ENCODE measurements around the gene TBCK. TPM values are rescaled to one million over a fixed set of nuclear protein-coding genes. Genes with fewer than 3 reads are reported as not detected.

Gene TBCK
- polyA plus RNA-seq, 1 experiment, result 48.4 TPM

DNA sequence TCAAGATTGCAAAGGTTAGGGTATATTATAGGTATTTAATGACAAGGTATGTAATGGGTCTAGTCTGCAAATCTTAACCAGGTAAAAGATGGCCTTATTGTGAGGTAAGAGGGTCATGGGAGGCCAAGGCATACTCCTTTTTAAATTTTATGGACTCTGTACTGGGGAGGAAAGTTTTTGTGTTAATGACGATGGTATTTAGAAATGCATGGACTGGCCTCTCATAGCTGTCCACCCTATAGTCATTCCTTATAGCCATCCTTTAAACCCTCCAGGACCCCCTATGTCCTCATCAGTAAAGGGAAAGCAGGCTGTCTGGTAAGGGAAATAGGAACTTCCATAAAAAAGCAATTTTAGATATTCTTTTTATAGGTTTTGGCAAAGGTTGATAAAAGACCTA is 1.8 kb upstream of the TBCK start:
- DNase-seq (ENCODE audit: low read depth, low spot score), result no peak
- TF ChIP-seq, protein P1, sequence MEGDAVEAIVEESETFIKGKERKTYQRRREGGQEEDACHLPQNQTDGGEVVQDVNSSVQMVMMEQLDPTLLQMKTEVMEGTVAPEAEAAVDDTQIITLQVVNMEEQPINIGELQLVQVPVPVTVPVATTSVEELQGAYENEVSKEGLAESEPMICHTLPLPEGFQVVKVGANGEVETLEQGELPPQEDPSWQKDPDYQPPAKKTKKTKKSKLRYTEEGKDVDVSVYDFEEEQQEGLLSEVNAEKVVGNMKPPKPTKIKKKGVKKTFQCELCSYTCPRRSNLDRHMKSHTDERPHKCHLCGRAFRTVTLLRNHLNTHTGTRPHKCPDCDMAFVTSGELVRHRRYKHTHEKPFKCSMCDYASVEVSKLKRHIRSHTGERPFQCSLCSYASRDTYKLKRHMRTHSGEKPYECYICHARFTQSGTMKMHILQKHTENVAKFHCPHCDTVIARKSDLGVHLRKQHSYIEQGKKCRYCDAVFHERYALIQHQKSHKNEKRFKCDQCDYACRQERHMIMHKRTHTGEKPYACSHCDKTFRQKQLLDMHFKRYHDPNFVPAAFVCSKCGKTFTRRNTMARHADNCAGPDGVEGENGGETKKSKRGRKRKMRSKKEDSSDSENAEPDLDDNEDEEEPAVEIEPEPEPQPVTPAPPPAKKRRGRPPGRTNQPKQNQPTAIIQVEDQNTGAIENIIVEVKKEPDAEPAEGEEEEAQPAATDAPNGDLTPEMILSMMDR (IDR thresholded peaks at IDR 0.05; ENCODE audit: low read depth, low read length), result no peak
- Histone ChIP-seq H3K9me3 (ENCODE audit: control insufficient read depth, insufficient read depth, low read length) (no peaks in the 10 kb centered on the region; the same call in 1 of the 2 replicates), H3K27ac (ENCODE audit: low read depth, low read length) (no peak overlapping the region), H3K4me3 (ENCODE audit: low read depth, low read length) (peak overlapping the region; percentile 93), H3K27me3 (ENCODE audit: control insufficient read depth, insufficient read depth, low read length) (no peaks in the 10 kb centered on the region)
- ChIA-PET CTCF (interaction anchor here (2.4 kb wide), 1 partner anchor 10 kb away, joined by 12 read pairs; no protein-coding TSS in a partner anchor), POLR2A (no interaction called here)

DNA sequence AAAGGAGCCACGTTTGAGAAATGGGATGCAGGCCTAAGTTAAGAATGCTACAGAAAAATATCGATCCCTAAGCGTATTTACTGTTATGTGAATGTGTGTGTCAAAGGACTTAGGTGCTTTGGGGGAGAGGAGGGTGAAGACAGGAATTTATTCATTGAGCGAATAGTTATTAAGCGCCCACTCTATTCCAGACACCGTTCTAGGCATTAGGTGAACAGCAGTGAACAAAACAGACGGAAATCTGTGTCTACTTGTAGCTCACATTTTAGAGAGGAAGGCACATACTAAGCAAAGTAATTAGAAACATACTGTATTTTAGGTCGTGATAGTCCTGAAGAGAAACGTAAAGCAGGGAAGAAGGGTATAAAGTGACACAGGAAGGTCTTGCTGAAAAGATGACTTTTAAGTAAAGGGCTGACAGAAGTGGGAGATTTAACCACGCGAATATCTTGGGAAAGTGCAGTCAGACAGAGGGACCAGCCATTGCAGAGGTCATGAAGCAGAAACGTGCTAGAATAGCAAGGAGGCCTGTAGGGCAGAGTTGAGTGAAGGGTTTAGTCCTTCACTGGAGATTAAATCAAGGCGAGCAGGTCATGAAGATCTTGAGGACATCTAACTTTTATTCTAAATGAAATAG is 882 bp upstream of the TBCK start:
- TF ChIP-seq, protein P1 (IDR thresholded peaks at IDR 0.05; ENCODE audit: low read depth, low read length), result no peak
- ChIA-PET POLR2A (no interaction called here), CTCF (no interaction called here)
- no peaks in the 10 kb centered on the region for H3K27me3 ChIP-seq (ENCODE audit: control insufficient read depth, insufficient read depth, low read length)
- no peaks in the 10 kb centered on the region; the same call in 1 of the 2 replicates for H3K9me3 ChIP-seq (ENCODE audit: control insufficient read depth, insufficient read depth, low read length)
- DNase-seq (ENCODE audit: low read depth, low spot score), result no peak
- H3K4me3 ChIP-seq (ENCODE audit: low read depth, low read length), result peak overlapping the region; percentile 93
- peak overlapping the region; percentile 96 for H3K27ac ChIP-seq (ENCODE audit: low read depth, low read length)

DNA sequence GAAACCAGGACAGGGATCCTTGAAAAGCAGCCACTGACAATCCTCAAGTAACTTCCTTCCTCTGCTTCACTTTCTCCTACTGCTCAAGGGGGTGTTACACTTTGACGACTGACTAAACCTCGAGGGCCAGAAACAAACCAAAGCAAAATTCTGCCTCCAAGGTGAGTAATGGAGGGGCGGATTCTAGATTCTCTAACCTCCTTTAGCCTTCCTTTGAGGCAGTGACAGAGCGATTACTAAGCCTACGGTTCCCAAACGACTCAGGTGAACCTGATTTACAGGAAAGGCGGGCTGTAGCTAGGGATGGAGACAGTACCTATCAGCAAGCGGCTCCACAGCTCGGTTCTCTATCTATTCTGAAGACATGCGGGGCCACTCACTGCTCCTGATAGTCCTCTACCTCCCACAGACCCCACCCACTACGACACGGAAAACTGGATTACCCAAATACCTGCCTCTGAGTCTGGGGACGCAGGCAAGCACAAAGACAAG is 487 bp downstream of the TBCK start:
- CTCF ChIA-PET, result interaction anchor here (1.0 to 1.8 kb wide), 2 partner anchors 13 to 49 kb away, joined by 3 to 6 read pairs; no protein-coding TSS in a partner anchor
- peak overlapping the region; percentile 96 for H3K27ac ChIP-seq (ENCODE audit: low read depth, low read length)
- POLR2A ChIA-PET, result interaction anchor here (0.6 to 1.0 kb wide), 3 partner anchors 43 to 50 kb away, joined by 3 read pairs; no protein-coding TSS in a partner anchor
- H3K9me3 ChIP-seq (ENCODE audit: control insufficient read depth, insufficient read depth, low read length), result no peaks in the 10 kb centered on the region
- TF ChIP-seq, protein P1 (IDR thresholded peaks at IDR 0.05; ENCODE audit: low read depth, low read length), result no peak
- peak overlapping the region; percentile 93 for H3K4me3 ChIP-seq (ENCODE audit: low read depth, low read length)
- no peaks in the 10 kb centered on the region for H3K27me3 ChIP-seq (ENCODE audit: control insufficient read depth, insufficient read depth, low read length)
- no peak for DNase-seq (ENCODE audit: low read depth, low spot score)

DNA sequence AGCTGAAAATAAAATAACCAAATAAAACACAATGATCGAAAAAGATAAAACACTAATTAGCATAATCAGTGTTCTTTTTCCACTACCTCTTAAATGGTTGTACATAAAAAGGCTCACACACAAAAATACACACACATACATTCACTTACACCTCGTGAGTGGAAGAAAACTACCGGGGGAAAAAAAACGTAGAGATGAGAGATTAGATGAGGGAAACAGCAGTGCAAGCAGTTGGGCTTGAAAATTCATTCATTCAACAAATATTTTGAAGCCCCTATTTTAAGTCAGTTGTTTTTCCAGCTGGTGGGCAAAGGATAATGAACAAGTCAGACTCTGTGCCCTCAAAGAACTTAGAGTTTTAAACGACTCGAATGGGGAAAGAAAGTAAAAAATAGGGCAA is 1.0 kb downstream of the TBCK start:
- DNase-seq (ENCODE audit: low read depth, low spot score), result no peak
- Histone ChIP-seq H3K27me3 (ENCODE audit: control insufficient read depth, insufficient read depth, low read length) (no peaks in the 10 kb centered on the region), H3K4me3 (ENCODE audit: low read depth, low read length) (peak overlapping the region; percentile 93), H3K27ac (ENCODE audit: low read depth, low read length) (no peak overlapping the region), H3K9me3 (ENCODE audit: control insufficient read depth, insufficient read depth, low read length) (no peaks in the 10 kb centered on the region)
- ChIA-PET POLR2A (no interaction called here), CTCF (interaction anchor here (1.0 to 1.8 kb wide), 2 partner anchors 14 to 48 kb away, joined by 3 to 6 read pairs; no protein-coding TSS in a partner anchor)
- TF ChIP-seq, protein P1 (IDR thresholded peaks at IDR 0.05; ENCODE audit: low read depth, low read length), result no peak

DNA sequence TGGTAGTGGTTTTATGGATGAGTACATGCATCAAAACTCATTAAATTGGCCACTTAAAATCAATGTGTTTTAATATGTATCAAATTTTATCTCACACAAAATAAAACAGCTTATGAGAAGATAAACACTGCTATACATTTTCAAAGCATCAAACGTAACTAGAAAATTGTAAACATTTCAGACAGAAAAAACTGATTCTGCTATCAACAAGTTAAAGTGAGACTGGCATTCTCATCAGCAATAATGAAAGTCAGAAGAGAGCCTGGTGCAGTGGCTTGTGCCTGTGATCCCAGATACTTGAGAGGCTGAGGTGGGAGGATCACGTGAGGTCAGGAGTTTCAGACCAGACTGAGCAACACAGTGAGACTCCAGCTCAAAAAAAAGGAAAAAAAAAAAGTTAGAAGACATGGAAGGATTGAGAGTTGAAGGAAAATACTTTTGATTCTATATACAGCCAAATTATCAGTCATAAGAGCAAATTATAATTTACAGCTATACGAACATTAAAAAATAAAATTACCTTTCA is 2.9 kb downstream of the TBCK start:
- no peak for DNase-seq (ENCODE audit: low read depth, low spot score)
- H3K27ac ChIP-seq (ENCODE audit: low read depth, low read length), result no peak overlapping the region
- POLR2A ChIA-PET, result no interaction called here
- TF ChIP-seq, protein P1 (IDR thresholded peaks at IDR 0.05; ENCODE audit: low read depth, low read length), result no peak
- no peaks in the 10 kb centered on the region for H3K27me3 ChIP-seq (ENCODE audit: control insufficient read depth, insufficient read depth, low read length)
- H3K4me3 ChIP-seq (ENCODE audit: low read depth, low read length), result no peak overlapping the region
- CTCF ChIA-PET, result interaction anchor here (1.0 to 1.5 kb wide), 3 partner anchors 15 to 57 kb away, joined by 3 to 5 read pairs (median 3); no protein-coding TSS in a partner anchor
- no peaks in the 10 kb centered on the region for H3K9me3 ChIP-seq (ENCODE audit: control insufficient read depth, insufficient read depth, low read length)
